ENCODE data around the gene MFNG.

The MFNG gene

GRCh38 chr22:37421468-37421877, 64.7 kb downstream of the MFNG start:
- no peak for DNase-seq (ENCODE audit: low read depth)

GRCh38 chr22:37420686-37421467, 65.3 kb downstream of the MFNG start:
- DNase-seq (ENCODE audit: low read depth), result no peak

DNA sequence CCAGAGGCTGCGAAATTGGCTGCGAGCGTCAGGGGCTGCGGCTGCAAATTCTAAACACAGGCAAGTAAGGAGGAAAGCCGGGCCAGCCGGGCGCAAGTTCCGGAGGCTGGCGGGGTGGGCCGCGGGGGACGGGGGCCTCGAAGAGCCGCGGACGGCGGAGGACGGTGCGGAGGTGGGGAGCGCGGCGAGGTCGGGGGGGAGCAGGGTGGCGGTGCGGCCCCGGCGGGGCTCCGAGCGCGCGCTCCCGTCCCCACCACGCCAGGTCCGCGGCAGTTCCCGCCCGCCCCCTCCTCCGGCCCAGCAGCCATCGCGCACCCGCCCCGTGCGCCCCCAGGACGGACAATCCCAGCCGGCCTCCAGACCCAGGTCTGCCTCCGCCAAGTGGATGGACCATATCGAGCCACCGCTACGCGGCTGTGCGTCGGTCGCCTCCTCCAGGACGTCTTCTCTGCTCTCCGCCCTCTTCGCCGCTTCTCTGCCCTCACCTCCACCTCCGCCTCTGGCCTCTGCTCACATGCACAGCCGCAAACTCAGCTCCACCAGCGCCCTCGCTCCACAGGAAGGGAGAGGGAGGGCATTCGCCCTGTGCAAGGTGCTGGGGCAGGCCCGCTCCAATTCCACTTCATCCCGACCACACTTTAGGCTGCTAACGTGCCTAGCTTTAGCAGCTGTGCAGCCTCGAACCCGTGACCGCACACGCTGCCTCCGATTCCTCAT, 66.1 kb downstream of the MFNG start:
- no peak for DNase-seq (ENCODE audit: low read depth)

DNA sequence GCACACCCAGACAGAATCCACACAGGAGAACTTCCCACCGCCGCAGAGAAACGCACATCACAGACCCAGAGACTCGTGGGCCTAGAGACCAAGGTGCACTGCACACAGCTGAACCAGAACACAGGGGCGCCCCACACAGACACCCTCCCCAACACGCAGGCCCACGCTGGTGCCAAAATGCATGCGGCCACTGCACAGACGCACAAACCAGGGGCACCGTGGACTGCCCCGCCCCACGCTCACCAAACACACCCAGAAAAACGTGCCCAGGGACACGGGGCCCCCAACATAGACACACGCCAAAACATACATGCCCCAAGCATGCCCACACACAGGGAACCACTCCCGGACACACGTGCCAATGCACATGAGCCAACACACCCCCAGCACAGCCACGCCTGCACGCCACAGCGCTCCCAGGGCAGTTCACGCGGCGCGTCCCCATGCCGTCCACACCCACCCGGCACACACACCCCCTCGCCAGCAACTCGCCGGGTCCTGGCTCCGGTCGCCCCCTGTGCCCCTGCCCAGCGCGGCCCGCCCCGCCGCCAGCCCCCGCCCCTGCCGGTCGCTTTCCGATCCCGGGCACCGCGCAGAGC, 66.7 kb downstream of the MFNG start:
- no peak for DNase-seq (ENCODE audit: low read depth)

Measured in HS-27A (cell line).